B cell (primary cell): ENCODE data around the gene SZT2. TPM values are rescaled to one million over a fixed set of nuclear protein-coding genes. Genes with fewer than 3 reads are reported as not detected.

Experiments
- ATAC-seq: fragments of 200-7000 bp; cut with Tn5 transposase; one replicate; pipeline ENCODE4 v1.10.0; 2021; ENCODE audit warnings: low read depth, mild to moderate bottlenecking, moderate number of reproducible peaks, moderate library complexity
- CTCF ChIA-PET: fragments of 350-600 bp; sonication (Branson Sonifier 250); formaldehyde crosslinking; loops from one replicate; lab custom pipeline; 2021; ENCODE audit warnings: antibody characterized with exemption, inconsistent platforms; lab: Charles Lee
- POLR2A ChIA-PET: fragments of 350-600 bp; sonication (Branson Sonifier 250); formaldehyde crosslinking; loops from one replicate; lab custom pipeline; 2021; ENCODE audit warnings: antibody characterized with exemption; lab: Charles Lee
- DNase-seq: peaks from one replicate; pipeline ENCODE4 v3.0.0; 2013
- H2AFZ ChIP-seq: 2 replicates; pipeline ENCODE4 v1.6.1; 2012; ENCODE audit warnings: mild to moderate bottlenecking, low read depth, low read length; ENCODE audit not compliant: insufficient read depth, poor library complexity, severe bottlenecking
- H3K27ac ChIP-seq, 2 donors: 1 replicate in 1 of 2; 2 replicates in 1 of 2; pipeline ENCODE4 v1.5.1; 2012 to 2013; ENCODE audit warnings: low read length in 2 of 2, mild to moderate bottlenecking in 2 of 2, moderate library complexity in 1 of 2
- H3K27me3 ChIP-seq, 4 experiments: fragments of 200-600 bp in 1 of 4; sonication (generic) in 1 of 4; replicated peaks in 1 of 4; 1 replicate in 2 of 4; 2 replicates in 2 of 4; pipeline versions ENCODE4 v1.6.1 to v1.7.0; 2013 to 2016; ENCODE audit warnings: low read length in 3 of 4, mild to moderate bottlenecking in 2 of 4, mixed read lengths in 1 of 4, moderate library complexity in 1 of 4; ENCODE audit not compliant: insufficient read depth in 4 of 4, control insufficient read depth in 3 of 4; ENCODE audit errors: control extremely low read depth in 1 of 4
- H3K36me3 ChIP-seq, 2 experiments: replicated peaks in 1 of 2; 1 replicate in 1 of 2; 2 replicates in 1 of 2; pipeline versions ENCODE4 v1.6.1 to v1.7.1; 2013; ENCODE audit warnings: low read length in 1 of 2; ENCODE audit not compliant: insufficient read depth in 2 of 2, control insufficient read depth in 1 of 2; ENCODE audit errors: control extremely low read depth in 1 of 2, extremely low read depth in 1 of 2
- H3K4me1 ChIP-seq, 2 donors: fragments of 200-600 bp in 1 of 2; sonication (generic) in 1 of 2; 1 replicate in 1 of 2; 2 replicates in 1 of 2; pipeline versions ENCODE4 v1.5.1 to v1.6.1; 2013 to 2017; ENCODE audit warnings: low read length in 2 of 2; ENCODE audit not compliant: control insufficient read depth in 2 of 2, insufficient read depth in 2 of 2
- H3K4me2 ChIP-seq: replicated peaks from 2 replicates; pipeline ENCODE3; 2012; ENCODE audit warnings: mild to moderate bottlenecking, low read depth, low read length; ENCODE audit not compliant: poor library complexity, severe bottlenecking
- H3K4me3 ChIP-seq, 5 experiments: fragments of 200-600 bp in 1 of 5; sonication (generic) in 1 of 5; 1 replicate in 3 of 5; 2 replicates in 2 of 5; pipeline versions ENCODE4 v1.5.1 to v1.7.0; 2011 to 2016; ENCODE audit warnings: low read length in 4 of 5, mild to moderate bottlenecking in 4 of 5, low read depth in 2 of 5, control low read depth in 1 of 5, moderate library complexity in 1 of 5; ENCODE audit not compliant: insufficient read depth in 1 of 5; ENCODE audit errors: control extremely low read depth in 1 of 5, extremely low read depth in 1 of 5
- H3K79me2 ChIP-seq: fragments of 200-600 bp; sonication (generic); one replicate; pipeline ENCODE4 v1.6.0; 2016; ENCODE audit warnings: low read length; ENCODE audit not compliant: control insufficient read depth, insufficient read depth
- H3K9ac ChIP-seq: fragments of 200-600 bp; sonication (generic); 2 replicates; pipeline ENCODE4 v1.6.1; 2017; ENCODE audit warnings: mild to moderate bottlenecking, low read length, moderate library complexity
- H3K9me3 ChIP-seq, 3 donors: one replicate each; pipeline versions ENCODE4 v1.6.1 to v1.7.1; 2013; ENCODE audit warnings: low read length in 2 of 3; ENCODE audit not compliant: control insufficient read depth in 2 of 3, insufficient read depth in 1 of 3; ENCODE audit errors: control extremely low read depth in 1 of 3
- H4K20me1 ChIP-seq: 2 replicates; pipeline ENCODE4 v1.6.0; 2012; ENCODE audit warnings: mild to moderate bottlenecking, low read length; ENCODE audit not compliant: insufficient read depth, control insufficient read depth, poor library complexity, severe bottlenecking
- H3K27ac Mint-ChIP-seq: one replicate; pipeline ENCODE4 v1.8.0; 2021; ENCODE audit warnings: mixed read lengths
- H3K27me3 Mint-ChIP-seq: one replicate; pipeline ENCODE4 v1.8.0; 2021; ENCODE audit warnings: mixed read lengths
- H3K4me1 Mint-ChIP-seq: one replicate; pipeline ENCODE4 v1.8.0; 2021; ENCODE audit warnings: mixed read lengths
- H3K4me3 Mint-ChIP-seq: one replicate; pipeline ENCODE4 v1.8.0; 2021; ENCODE audit warnings: mixed read lengths
- H3K9me3 Mint-ChIP-seq: one replicate; pipeline ENCODE4 v1.8.0; 2022; ENCODE audit warnings: mixed read lengths; ENCODE audit not compliant: insufficient read depth
- CTCF ChIP-seq: fragments of 200-600 bp; IDR thresholded peaks from one replicate; pipeline ENCODE4 v1.8.0; 2022; ENCODE audit warnings: antibody characterized with exemption, mild to moderate bottlenecking
- EZH2 ChIP-seq: IDR thresholded peaks from 2 replicates; pipeline ENCODE4 v1.6.1; 2012; ENCODE audit warnings: borderline replicate concordance, low read depth, mild to moderate bottlenecking, moderate library complexity, low read length; ENCODE audit not compliant: insufficient read depth, poor library complexity, severe bottlenecking
- WGBS: methylation state at CpG from one replicate; pipeline ENCODE4 v1.1.5; 2013; ENCODE audit warnings: missing lambda C conversion rate; ENCODE audit not compliant: insufficient coverage; 5-methylcytosine and 5-hydroxymethylcytosine counted together
- intact Hi-C: fragments of 100-400 bp; cut with micrococcal nuclease; formaldehyde crosslinking; loops from one replicate; pipeline ENCODE4 v1.10.0; 2022
- polyA plus RNA-seq: library from polyadenylated mRNA; depleted of rRNA; stranded (reverse); fragments of >200 nt; gene quantifications from 2 replicates; pipeline ENCODE4 v1.2.3, GENCODE V29; 2012
- total RNA-seq, 2 donors: library from RNA; stranded (reverse); fragments of 120-200 nt in 1 of 2; gene quantifications; 1 replicate in 1 of 2; 2 replicates in 1 of 2; pipeline versions ENCODE4 v1.2.3 to v1.2.4, GENCODE V29; 2013 to 2022

SZT2 gene
- total and polyA plus RNA-seq, 2 donors (not counting 1 experiment from before 2014, with no cell fraction given), result 41.4 to 197 TPM

GRCh38 chr1:43452789-43453441 is 63.2 kb downstream of the SZT2 start:
- Mint-ChIP-seq H3K4me3 (peak overlapping the region; percentile 97), H3K4me1 (peaks cover 21% of the 10 kb centered on the region), H3K27me3 (peaks cover 15% of the 10 kb centered on the region), H3K27ac (peak overlapping the region; percentile 75), H3K9me3 (no peaks in the 10 kb centered on the region)
- Histone ChIP-seq H4K20me1 (no peaks in the 10 kb centered on the region), H3K4me3 (peak overlapping the region in 4 of 5 experiments; percentile 11 to 83 (median 63)), H3K4me2 (peak overlapping the region; percentile 85), H3K4me1 (peaks cover 8 to 9% of the 10 kb centered on the region in 2 donors), H3K9ac (peak overlapping the region; percentile 72), H3K27ac (no peak overlapping the region), H3K9me3 (no peaks in the 10 kb centered on the region), H3K27me3 (peaks cover 0 to 12% (median 9%) of the 10 kb centered on the region in 4 experiments), H3K79me2 (no peaks in the 10 kb centered on the region), H3K36me3 (peaks cover 0 to 27% of the 10 kb centered on the region in 2 experiments), H2AFZ (peak overlapping the region; percentile 69)
- 46% methylated on average over 8 of the region's 10 CpGs for WGBS
- DNase-seq (peak; percentile 34), ATAC-seq (peak; percentile 2)
- CTCF ChIA-PET, result no interaction called here
- intact Hi-C loops, result no loop called here
- no peak for TF ChIP-seq EZH2
- TF ChIP-seq CTCF, result no peak
- POLR2A ChIA-PET, result interaction anchor here (0.6 to 0.8 kb wide), 2 partner anchors 9 to 579 kb away, joined by 5 to 7 read pairs; no protein-coding TSS in a partner anchor
